ENCODE results near the gene IDNK. TPM values are rescaled to one million over a fixed set of nuclear protein-coding genes. Genes with fewer than 3 reads are reported as not detected.

The IDNK gene
- polyA plus RNA-seq, 1 of the 3 experiments (the other 2 are of a cell fraction) = 4.2 TPM

GRCh38 chr9:83584995-83585394, 37.9 kb upstream of the IDNK start:
- Histone ChIP-seq H4K20me1 (ENCODE audit: insufficient read depth) (no peaks in the 10 kb centered on the region), H3K4me2 (no peak overlapping the region), H3K4me3 (ENCODE audit: low read depth in 2 of 2, low read length in 1 of 2) (no peak overlapping the region), H3K27me3 (ENCODE audit: insufficient read depth) (no peaks in the 10 kb centered on the region), H3F3A (replicated peaks; ENCODE audit: insufficient read depth) (no peaks in the 10 kb centered on the region), H3K9ac (no peak overlapping the region), H3K36me3 (replicated peaks in 1 of 2; ENCODE audit: control insufficient read depth in 1 of 2, insufficient read depth in 2 of 2, low read length in 1 of 2) (no peaks in the 10 kb centered on the region), H3K27ac (ENCODE audit: low read depth in 2 of 2, low read length in 1 of 2) (no peak overlapping the region), H3K79me2 (ENCODE audit: insufficient read depth) (no peaks in the 10 kb centered on the region), H3K9me2 (no peaks in the 10 kb centered on the region), H2AFZ (ENCODE audit: low read depth) (no peak overlapping the region), H3K4me1 (ENCODE audit: control insufficient read depth in 1 of 2, insufficient read depth in 2 of 2, low read depth in 1 of 2, low read length in 1 of 2) (no peaks in the 10 kb centered on the region), H3K9me3 (no peaks in the 10 kb centered on the region)
- POLR2A ChIA-PET = no interaction called here
- 65% methylated on average over 2 of the region's 4 CpGs for WGBS (ENCODE audit: low lambda C conversion rate)
- DNase-seq = no peak
- TF ChIP-seq NFIC (IDR thresholded peaks at IDR 0.05; ENCODE audit: borderline replicate concordance) (no peak), ZBTB33 (IDR thresholded peaks at IDR 0.05; ENCODE audit: borderline replicate concordance, low read depth) (no peak), CTCF (IDR thresholded peaks at IDR 0.05) (no peak), GABPA (IDR thresholded peaks at IDR 0.05; ENCODE audit: low read depth) (no peak), FOXJ3 (CRISPR knock-in tag; IDR thresholded peaks at IDR 0.05) (no peak), USF2 (IDR thresholded peaks at IDR 0.05; ENCODE audit: borderline replicate concordance, low read depth, low read length) (no peak)
- CTCF ChIA-PET = interaction anchor here (1.0 to 2.6 kb wide), 3 partner anchors 13 to 336 kb away, joined by 3 to 11 read pairs (median 3); no protein-coding TSS in a partner anchor

- Histone ChIP-seq H3K9me3 (no peaks in the 10 kb centered on the region), H3K4me3 (ENCODE audit: low read depth in 2 of 2, low read length in 1 of 2) (no peak overlapping the region), H4K20me1 (ENCODE audit: insufficient read depth) (no peaks in the 10 kb centered on the region), H3K27me3 (ENCODE audit: insufficient read depth) (no peaks in the 10 kb centered on the region), H3K27ac (ENCODE audit: low read depth in 2 of 2, low read length in 1 of 2) (no peak overlapping the region), H3K9me2 (no peaks in the 10 kb centered on the region), H3K4me1 (ENCODE audit: control insufficient read depth in 1 of 2, insufficient read depth in 2 of 2, low read depth in 1 of 2, low read length in 1 of 2) (no peaks in the 10 kb centered on the region), H2AFZ (ENCODE audit: low read depth) (no peak overlapping the region), H3F3A (replicated peaks; ENCODE audit: insufficient read depth) (no peaks in the 10 kb centered on the region), H3K9ac (no peak overlapping the region), H3K4me2 (no peak overlapping the region), H3K36me3 (replicated peaks in 1 of 2; ENCODE audit: control insufficient read depth in 1 of 2, insufficient read depth in 2 of 2, low read length in 1 of 2) (no peaks in the 10 kb centered on the region), H3K79me2 (ENCODE audit: insufficient read depth) (no peaks in the 10 kb centered on the region)
- ChIA-PET CTCF (no interaction called here), POLR2A (no interaction called here)
- WGBS (ENCODE audit: low lambda C conversion rate) = 61% methylated on average over 1 of the region's 1 CpG
- no peak for DNase-seq
- TF ChIP-seq EP300 (IDR thresholded peaks at IDR 0.05; ENCODE audit: borderline replicate concordance in 1 of 2, low read depth in 1 of 2, low read length in 1 of 2) = no peak
- TF ChIP-seq IRF3 (IDR thresholded peaks at IDR 0.05; ENCODE audit: low read depth, low read length) = no peak
- no peak for TF ChIP-seq SIN3A (IDR thresholded peaks at IDR 0.05; ENCODE audit: borderline replicate concordance, low read depth, low read length)
- TF ChIP-seq NFIC (IDR thresholded peaks at IDR 0.05; ENCODE audit: borderline replicate concordance) = no peak
- no peak for TF ChIP-seq MAX (IDR thresholded peaks at IDR 0.05; ENCODE audit: low read depth)
Observed at GRCh38 chr9:83588256-83588655, 34.7 kb upstream of the IDNK start.

Data from SK-N-SH (cell line).